Muscle of back (tissue), 11 donors: ENCODE results near the gene COG4. TPM values are rescaled to one million over a fixed set of nuclear protein-coding genes. Genes with fewer than 3 reads are reported as not detected.
"Not testable (repeated sequence)": the region's sequence is repeated elsewhere in the genome, so short reads cannot be mapped to it uniquely, and the experiment has no call there.

Experiments used
- DNase-seq, 3 donors: peaks; one replicate each; pipeline versions ENCODE4 v3.0.0 to v3.0.0-alpha.2; 2013
- polyA plus RNA-seq, 10 donors: library from polyadenylated mRNA; unstranded; fragments of 120-200 nt; gene quantifications; one replicate each; pipeline ENCODE4 v1.2.1, GENCODE V29; 2013; ENCODE audit not compliant: insufficient read length in 10 of 10

Gene COG4
- polyA plus RNA-seq, 10 donors = 32.3 to 46.9 (median 39.8) TPM

DNA sequence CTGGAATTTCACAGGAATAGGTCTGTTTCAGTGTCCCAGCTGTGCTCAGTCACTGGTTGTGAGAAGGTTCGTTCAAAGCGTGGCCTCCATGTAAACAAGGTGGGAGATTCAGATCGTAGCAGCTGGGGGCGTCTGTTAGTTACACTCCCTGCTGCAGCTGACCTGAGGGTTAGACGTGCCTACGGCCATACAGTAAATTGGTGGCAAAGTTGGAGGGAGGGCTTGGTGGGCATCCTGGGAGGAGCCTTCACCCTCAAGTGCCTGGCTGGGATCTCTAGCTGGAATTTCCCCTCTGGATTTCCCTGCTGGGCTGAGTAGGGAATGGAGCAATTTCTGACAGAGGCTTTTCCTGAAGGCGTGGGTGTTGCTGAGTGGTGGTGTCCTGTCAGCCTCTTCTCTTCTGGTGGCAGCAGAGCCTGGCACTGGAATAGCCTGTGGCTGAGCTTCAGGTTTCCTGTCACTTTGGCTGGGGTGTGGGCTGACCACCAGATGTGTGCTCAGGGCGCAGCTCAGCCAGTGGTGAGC is 62.6 kb downstream of the COG4 start:
- no peak for DNase-seq

DNA sequence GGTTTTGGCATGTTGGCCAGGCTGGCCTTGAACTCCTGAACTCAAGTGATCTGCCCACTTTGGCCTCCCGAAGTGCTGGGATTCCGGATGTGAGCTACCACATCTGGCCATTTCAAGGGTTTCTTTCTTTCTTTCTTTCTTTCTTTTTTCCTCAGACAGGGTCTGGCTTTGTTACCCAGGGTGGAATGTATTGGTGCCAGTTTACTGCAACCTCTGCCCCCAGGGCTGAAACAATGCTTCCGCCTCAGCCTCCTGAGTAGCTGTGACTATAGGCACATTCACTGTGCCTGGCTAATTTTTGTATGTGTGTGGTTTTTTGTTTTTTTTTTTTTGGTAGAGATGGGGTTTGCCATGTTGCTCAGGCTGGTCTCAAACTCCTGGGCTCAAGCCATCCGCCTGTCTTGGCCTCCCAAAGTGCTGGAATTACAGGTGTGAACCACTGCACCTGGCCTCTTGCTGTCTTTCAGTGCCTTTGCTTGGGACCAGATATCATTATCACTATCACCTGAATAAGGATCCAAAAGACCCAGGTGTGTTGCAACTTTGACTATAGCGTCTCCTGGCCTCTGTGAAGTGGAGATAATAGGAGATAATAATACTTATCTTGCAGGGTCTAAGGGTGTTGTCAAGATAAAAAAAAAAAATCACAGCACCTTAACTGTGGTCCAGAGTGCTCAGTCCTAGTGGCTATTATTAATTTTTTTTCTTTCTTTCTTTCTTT is 65.7 kb downstream of the COG4 start:
- no peak for DNase-seq

- DNase-seq = no peak
Observed at GRCh38 chr16:70455910-70456309, 67.4 kb downstream of the COG4 start.

- peak; percentile 65 to 94 (median 75) for DNase-seq
Observed at GRCh38 chr16:70454222-70455034, 68.9 kb downstream of the COG4 start, which contains the start of gene FCSK. Gene FCSK, plus strand, starts transcription at chr16:70454595. Its CDS starts 8,596 bp downstream, at chr16:70463191.

DNA sequence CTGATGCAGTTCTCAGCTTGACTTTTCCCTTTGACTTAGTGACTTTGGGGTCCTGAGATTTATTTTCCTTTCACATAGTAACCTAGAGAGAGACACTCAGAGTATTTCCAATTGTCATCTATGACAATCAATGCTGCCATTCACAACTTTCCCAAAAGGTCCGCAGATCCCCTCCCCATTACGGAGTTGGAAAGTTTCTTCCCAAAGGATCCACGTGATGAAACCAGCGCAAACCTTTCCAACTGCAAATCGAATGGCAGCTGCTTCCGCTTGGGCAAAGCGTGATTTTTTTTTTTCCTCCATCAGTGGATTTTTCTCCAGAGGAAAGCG is 69.5 kb downstream of the COG4 start:
- DNase-seq = no peak

GRCh38 chr16:70453117-70453891 is 70.0 kb downstream of the COG4 start:
- DNase-seq = no peak

DNA sequence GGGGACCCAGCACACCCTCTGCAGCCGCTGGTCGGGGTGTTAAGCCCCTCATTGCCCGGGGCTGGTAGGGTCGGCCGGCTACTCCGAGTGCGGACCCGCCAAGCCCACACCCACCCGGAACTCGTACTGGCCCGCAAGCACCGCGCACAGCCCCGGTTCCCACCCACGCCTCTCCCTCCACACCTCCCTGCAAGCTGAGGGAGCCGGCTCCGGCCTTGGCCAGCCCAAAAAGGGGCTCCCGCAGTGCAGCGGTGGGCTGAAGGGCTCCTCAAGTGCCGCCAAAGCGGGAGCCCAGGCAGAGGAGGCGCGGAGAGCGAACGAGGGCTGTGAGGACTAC is 72.4 kb downstream of the COG4 start:
- not testable (repeated sequence) for DNase-seq

- not testable (repeated sequence) for DNase-seq
Observed at GRCh38 chr16:70450142-70451003, 73.0 kb downstream of the COG4 start.

DNA sequence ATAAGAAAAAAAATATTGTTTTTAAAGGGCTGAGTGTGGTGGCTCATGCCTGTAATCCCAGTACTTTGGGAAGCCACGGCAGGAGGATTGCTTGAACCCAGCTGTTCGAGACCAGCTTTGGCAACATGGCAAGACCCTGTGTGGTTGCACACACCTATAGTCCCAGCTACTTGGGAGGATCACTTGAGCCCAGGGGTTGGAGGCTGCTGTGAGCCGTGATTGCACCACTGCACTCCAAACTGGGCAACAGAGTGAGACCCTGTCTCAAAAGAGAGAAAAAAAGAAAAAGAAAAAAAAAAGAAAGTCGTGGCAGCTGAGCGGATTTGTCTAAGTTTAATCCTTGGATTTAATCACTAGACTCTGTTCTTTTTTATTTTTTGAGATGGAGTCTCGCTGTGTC is 75.3 kb downstream of the COG4 start:
- no peak for DNase-seq

GRCh38 chr16:70444249-70445063 is 78.9 kb downstream of the COG4 start:
- no peak for DNase-seq

GRCh38 chr16:70442344-70442743 is 81.0 kb downstream of the COG4 start:
- DNase-seq = no peak

DNA sequence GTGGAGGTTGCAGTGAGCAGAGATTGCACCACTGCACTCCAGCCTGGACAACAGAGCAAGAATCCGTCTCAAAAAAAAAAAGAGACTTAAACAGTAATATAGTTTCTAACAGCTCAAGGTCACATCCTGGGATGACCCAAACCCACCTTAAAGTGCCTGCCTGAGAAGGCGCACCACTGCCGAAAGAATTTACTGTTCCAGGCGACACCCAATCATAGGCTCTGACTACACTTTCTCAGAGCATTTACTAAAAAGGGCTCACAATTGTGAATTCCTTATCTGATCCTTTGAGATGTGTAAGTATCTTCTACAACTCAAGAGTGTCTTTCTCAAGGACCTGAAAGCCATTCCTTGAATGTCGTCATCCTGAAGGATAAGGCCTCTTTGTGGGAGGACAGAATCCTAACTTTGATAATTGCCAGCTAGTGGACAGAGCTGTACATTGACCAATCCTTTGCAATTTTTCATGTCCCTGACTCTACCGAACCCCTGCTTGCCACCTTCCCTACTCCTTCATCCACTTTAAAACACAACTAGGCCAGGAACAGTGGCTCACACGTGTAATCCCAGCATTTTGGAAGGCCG is 81.9 kb downstream of the COG4 start:
- no peak for DNase-seq

DNA sequence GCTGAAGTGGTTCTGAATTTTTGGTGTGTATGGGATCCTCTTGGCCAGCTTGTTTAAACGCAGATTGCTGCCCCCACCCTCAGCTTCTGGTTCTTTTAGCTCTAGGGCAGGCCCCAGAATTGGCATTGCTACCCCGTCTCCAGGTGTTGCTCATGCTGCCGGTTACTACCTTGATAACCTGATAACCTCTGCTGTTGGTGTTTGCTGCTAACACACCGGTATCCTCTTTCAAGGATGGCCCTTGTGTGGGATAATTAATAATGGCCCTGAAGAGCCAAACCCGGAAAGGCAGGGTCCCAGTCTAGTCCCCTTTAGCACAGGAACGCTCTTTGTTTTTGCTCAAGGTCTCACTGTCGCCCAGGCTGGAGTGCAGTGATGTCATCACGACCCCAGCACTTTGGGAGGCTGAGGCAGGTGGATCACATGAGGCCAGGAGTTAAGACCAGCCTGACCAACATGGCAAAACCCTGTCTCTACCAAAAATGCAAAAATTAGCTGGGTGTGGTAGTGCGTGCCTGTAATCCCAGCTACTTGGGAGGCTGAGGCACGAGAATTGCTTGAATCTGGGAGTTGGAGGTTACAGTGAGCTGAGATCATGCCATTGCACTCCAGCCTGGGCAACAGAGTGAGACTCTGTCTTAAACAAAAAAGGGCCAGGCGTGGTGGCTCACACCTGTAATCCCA is 83.2 kb downstream of the COG4 start:
- no peak for DNase-seq

GRCh38 chr16:70438969-70439862 is 84.1 kb downstream of the COG4 start, which contains the start of gene ST3GAL2:
Gene ST3GAL2, minus strand, starts transcription at chr16:70439100. Its CDS starts 40,570 bp downstream, at chr16:70398530.
- DNase-seq = peak; percentile 97 to 99 (median 97)

- peak in 1 of 3 donors; percentile 75 for DNase-seq
Observed at GRCh38 chr16:70438585-70438968, 84.8 kb downstream of the COG4 start.

DNA sequence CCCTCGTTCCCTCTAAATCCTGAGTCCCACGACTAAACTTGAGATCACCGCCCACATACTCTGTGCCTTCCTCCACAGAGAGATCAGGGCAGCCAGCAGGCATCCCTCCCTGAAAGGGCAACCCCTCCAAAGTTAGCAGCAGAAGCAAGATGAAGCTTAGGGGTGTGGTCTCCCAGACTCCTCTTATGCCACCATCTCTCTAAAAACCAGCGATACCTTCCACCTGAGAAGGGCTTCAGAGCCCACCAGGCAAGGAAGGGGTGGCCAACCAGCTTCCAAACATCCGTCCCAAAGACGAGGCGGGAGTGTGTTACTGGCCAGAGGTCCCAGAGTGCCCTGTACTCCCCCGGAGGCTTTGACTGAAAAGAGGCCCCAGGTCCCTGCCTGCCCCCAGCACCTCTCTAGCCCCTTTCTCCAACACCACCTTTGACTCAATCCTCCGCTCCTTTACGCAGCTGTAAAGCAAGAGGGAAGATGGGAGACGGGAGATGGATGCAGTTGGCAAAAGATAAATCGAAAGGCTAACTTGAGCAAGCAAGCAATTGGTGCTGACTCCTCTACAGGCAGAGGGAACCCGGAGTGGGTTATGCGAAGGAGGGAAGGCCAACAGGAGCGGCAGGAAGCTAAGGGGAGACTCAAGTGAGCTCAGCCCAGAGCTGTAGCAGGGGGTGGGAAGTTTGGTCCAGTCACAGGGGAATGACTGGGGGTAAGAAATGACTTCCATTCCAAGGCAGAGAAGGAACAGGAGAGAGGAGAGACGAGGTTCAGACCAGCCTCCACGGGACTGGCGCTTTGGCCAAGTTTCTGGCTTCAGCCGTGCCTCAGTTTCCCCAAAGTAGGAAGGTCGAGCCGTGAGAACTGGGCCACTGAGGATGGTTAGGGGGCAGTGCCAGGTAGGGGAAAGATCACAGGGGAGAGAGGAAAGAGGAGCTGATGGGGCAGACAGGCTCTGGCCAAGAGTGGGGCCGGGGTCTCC is 85.5 kb downstream of the COG4 start:
- peak in 1 of 3 donors; percentile 70 for DNase-seq
